ENCODE results near the gene PFDN1.
"Not testable (repeated sequence)": the region's sequence is repeated elsewhere in the genome, so short reads cannot be mapped to it uniquely, and the experiment has no call there.

The PFDN1 gene

DNA sequence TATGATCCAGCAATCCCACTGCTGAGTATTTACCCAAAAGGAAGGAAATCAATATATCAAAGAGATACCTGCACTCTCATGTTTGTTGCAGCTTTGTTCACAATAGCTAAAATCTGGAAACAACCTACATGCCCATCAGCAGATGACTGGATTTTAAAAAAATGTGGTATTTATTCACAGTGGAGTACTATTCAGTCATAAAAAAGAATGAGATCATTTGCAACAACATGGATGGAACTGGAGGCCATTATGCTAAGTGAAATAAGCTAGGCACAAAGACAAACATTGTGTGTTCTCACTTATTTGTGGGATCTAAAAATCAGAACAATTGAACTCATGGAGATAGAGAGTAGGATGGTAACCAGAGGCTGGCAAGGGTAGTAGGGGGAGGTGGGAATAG is 94.8 kb downstream of the PFDN1 start:
- DNase-seq (ENCODE audit: low read depth), result no peak

- DNase-seq (ENCODE audit: low read depth), result no peak
Measured at GRCh38 chr5:140207250-140207964, 95.5 kb downstream of the PFDN1 start.

DNA sequence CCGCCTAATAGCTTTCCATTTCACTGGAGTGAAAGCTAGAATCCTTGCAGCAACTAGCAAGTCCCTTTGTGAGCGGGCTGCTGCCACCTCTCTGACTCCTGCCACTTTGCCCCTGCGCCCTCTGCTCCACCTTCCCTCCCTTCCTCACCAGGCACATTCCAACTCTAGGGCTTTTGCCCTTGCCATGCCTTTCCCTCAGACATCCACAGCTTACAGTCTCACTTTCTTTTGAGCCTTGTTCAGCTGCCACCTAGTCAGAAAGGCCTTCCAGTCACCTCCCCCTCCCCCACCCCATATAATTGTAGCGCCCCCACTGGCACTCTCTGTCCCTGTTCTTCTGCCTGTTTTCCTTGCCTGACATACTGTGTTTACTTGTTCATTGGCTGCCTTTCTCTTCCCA is 96.9 kb downstream of the PFDN1 start:
- DNase-seq (ENCODE audit: low read depth), result no peak

DNA sequence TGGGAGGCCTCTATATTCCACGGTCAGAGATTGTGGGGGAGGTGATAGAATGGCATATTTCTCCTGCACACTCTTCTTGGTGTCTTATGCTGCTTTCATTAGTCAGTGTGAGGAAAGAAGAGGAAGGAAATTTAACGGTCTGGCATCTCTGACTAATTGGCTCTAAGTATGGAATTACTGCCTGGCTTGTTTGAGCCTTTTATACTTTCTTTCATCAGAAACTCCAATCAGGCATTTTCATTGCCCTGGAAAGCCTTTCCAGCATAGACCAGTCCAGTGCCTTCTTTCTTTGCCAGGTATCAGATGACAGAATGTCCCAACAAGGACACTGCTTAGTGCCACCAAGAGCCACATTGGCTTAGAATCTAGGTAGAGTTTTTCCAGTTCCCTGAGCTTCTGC is 97.7 kb downstream of the PFDN1 start:
- DNase-seq (ENCODE audit: low read depth), result no peak

GRCh38 chr5:140202610-140203009 is 100.3 kb downstream of the PFDN1 start:
- DNase-seq (ENCODE audit: low read depth), result no peak

GRCh38 chr5:140202078-140202477 is 100.8 kb downstream of the PFDN1 start:
- DNase-seq (ENCODE audit: low read depth), result no peak

DNA sequence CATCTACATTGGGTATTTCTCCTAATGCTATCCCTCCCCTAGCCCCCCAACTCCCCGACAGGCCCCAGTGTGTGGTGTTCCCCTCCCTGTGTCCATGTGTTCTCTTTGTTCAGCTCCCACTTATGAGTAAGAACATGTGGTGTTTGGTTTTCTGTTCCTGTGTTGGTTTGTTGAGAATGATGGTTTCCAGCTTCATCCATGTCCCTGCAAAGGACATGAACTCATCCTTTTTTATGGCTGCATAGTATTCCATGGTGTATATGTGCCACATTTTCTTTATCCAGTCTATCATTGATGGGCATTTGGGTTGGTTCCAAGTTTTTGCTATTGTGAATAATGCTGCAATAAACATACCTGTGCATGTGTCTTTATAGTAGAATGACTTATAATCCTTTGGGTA is 104.0 kb downstream of the PFDN1 start:
- DNase-seq (ENCODE audit: low read depth), result not testable (repeated sequence)

DNA sequence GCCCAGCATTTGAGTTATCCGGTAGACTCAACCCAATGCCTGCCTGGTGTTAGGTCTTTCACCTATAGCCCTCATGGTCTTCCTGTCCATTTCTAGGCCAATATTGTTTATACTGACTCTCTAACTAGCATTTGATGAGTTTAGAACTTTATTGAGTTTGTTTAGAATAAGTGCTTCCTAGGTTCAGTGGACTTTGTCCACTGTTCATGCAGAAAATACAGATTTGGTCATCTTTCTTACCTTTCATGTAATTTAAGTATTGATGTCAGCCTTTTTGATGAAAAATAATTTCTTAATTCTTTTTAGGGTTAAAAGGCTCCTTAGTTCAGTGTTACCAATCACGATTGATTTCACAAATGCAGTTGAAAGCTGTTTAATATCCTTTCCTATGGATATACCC is 105.9 kb downstream of the PFDN1 start:
- no peak for DNase-seq (ENCODE audit: low read depth)

- no peak for DNase-seq (ENCODE audit: low read depth)
Measured at GRCh38 chr5:140196115-140196814, 106.6 kb downstream of the PFDN1 start.
